HFFc6 (cell line): Measurements from ENCODE around the gene SRRM4. TPM values are rescaled to one million over a fixed set of nuclear protein-coding genes. Genes with fewer than 3 reads are reported as not detected.

Experiments used
- DNase-seq: peaks from one replicate; pipeline ENCODE4 v3.0.0-alpha.2; 2018
- H3K27ac Mint-ChIP-seq: 2 replicates; pipeline ENCODE4 v1.8.0; 2020; ENCODE audit warnings: mild to moderate bottlenecking, mixed read lengths
- H3K27me3 Mint-ChIP-seq: 2 replicates; pipeline ENCODE4 v1.8.0; 2021; ENCODE audit warnings: mild to moderate bottlenecking, moderate library complexity, mixed read lengths; ENCODE audit not compliant: insufficient read depth
- H3K36me3 Mint-ChIP-seq: 2 replicates; pipeline ENCODE4 v1.8.0; 2021; ENCODE audit warnings: low read depth, mixed read lengths
- H3K4me1 Mint-ChIP-seq: 2 replicates; pipeline ENCODE4 v1.8.0; 2020; ENCODE audit warnings: low read depth, mixed read lengths
- H3K4me3 Mint-ChIP-seq: 2 replicates; pipeline ENCODE4 v1.8.0; 2020; ENCODE audit warnings: mild to moderate bottlenecking, moderate library complexity, mixed read lengths
- H3K9me3 Mint-ChIP-seq: 2 replicates; pipeline ENCODE4 v1.8.0; 2020; ENCODE audit warnings: mild to moderate bottlenecking, mixed read lengths
- CTCF ChIP-seq: fragments of 200-600 bp; sonication (generic); IDR thresholded peaks from 2 replicates; pipeline ENCODE4 v1.5.0; 2021; ENCODE audit warnings: antibody characterized with exemption, mild to moderate bottlenecking
- total RNA-seq, 6 experiments: library from RNA; stranded (reverse); fragmentation: NEBNext Ultra II Directional; extraction: Animal tissue kit (Norgen Biotek cat#: 25700); gene quantifications; 2 replicates in 1 of 6; 3 replicates in 5 of 6; pipeline ENCODE4 v1.2.3, GENCODE V29; 2021

Gene SRRM4
- total RNA-seq, 6 experiments from 2014 or later, result not detected

DNA sequence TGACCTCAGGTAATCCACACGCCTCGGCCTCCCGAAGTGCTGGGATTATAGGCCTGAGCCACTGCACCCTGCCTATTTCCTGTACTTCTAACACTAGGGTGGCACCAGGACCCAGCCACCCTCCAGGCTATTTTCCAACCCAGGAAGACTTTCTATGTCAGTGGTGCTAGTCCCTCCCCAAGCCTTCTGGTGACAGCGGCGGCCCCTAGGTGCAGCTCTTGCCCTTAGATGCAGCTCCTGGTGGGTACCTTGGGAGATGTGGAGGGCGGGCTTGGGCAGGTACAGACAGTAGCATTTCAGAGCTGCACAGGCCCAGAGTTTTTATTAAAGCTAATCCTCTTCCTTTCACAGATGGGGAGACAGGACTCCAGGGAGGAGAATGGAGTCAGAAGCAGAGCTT, 62.8 kb downstream of the SRRM4 start:
- no peaks in the 10 kb centered on the region for H3K27me3 Mint-ChIP-seq
- H3K27ac Mint-ChIP-seq, result no peak overlapping the region
- H3K4me3 Mint-ChIP-seq, result no peak overlapping the region
- no peaks in the 10 kb centered on the region for H3K36me3 Mint-ChIP-seq
- DNase-seq, result no peak
- TF ChIP-seq CTCF, result no peak
- H3K4me1 Mint-ChIP-seq, result no peaks in the 10 kb centered on the region
- H3K9me3 Mint-ChIP-seq, result peaks cover 27% of the 10 kb centered on the region

GRCh38 chr12:119047641-119048040, 66.3 kb downstream of the SRRM4 start:
- Mint-ChIP-seq H3K9me3 (peaks cover 41% of the 10 kb centered on the region), H3K27me3 (no peaks in the 10 kb centered on the region), H3K4me3 (no peak overlapping the region), H3K4me1 (no peaks in the 10 kb centered on the region), H3K36me3 (no peaks in the 10 kb centered on the region), H3K27ac (no peak overlapping the region)
- no peak for TF ChIP-seq CTCF
- no peak for DNase-seq

GRCh38 chr12:119050663-119051062, 69.3 kb downstream of the SRRM4 start:
- Mint-ChIP-seq H3K36me3 (no peaks in the 10 kb centered on the region), H3K27ac (no peak overlapping the region), H3K27me3 (no peaks in the 10 kb centered on the region; the same call in 1 of the 2 replicates), H3K9me3 (peaks cover 36% of the 10 kb centered on the region), H3K4me1 (no peaks in the 10 kb centered on the region), H3K4me3 (no peak overlapping the region)
- no peak for DNase-seq
- no peak for TF ChIP-seq CTCF

DNA sequence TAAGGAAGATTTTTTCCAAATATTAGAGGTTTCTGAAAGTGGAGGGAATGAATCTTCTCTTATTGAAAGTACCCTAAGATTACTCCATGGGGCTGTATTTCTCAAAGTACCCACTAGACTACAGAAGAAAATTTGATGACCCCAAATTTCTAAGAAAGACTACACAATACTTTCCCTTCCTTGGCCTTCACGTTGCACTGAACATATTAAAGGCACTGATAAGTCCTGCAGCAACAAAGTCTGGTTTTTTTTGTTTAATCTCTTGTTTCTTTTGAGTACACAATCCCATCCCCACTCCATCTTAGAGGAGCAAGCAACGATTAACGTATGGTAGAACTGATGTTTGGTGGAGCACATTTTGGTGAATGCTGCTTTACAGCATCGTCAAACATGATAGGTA, 70.1 kb downstream of the SRRM4 start:
- DNase-seq, result no peak
- Mint-ChIP-seq H3K4me1 (no peaks in the 10 kb centered on the region), H3K4me3 (no peak overlapping the region), H3K36me3 (no peaks in the 10 kb centered on the region), H3K27me3 (no peaks in the 10 kb centered on the region; the same call in 1 of the 2 replicates), H3K27ac (no peak overlapping the region), H3K9me3 (peaks cover 40% of the 10 kb centered on the region)
- TF ChIP-seq CTCF, result no peak

- H3K36me3 Mint-ChIP-seq, result no peaks in the 10 kb centered on the region
Observed at GRCh38 chr12:119052001-119052400, 70.7 kb downstream of the SRRM4 start.

More at GRCh38 chr12:119052001-119052400, 70.7 kb downstream of the SRRM4 start:
- TF ChIP-seq CTCF, result no peak
- H3K4me3 Mint-ChIP-seq, result no peak overlapping the region
- no peak for DNase-seq
- peaks cover 39% of the 10 kb centered on the region for H3K9me3 Mint-ChIP-seq
- no peak overlapping the region for H3K27ac Mint-ChIP-seq
- H3K4me1 Mint-ChIP-seq, result no peaks in the 10 kb centered on the region
- H3K27me3 Mint-ChIP-seq, result no peaks in the 10 kb centered on the region; the same call in 1 of the 2 replicates
